Eye (tissue), 1 donor: ENCODE data around the gene CPB1.

Experiments used
- DNase-seq: peaks from one replicate; pipeline ENCODE4 v3.0.0-alpha.2; 2015

Gene CPB1

GRCh38 chr3:148884261-148884660 lies 56.6 kb downstream of the CPB1 start:
- DNase-seq = no peak

GRCh38 chr3:148889828-148890227 lies 62.2 kb downstream of the CPB1 start:
- DNase-seq = no peak

GRCh38 chr3:148896062-148896461 lies 68.5 kb downstream of the CPB1 start:
- no peak for DNase-seq

GRCh38 chr3:148901987-148902791 lies 74.6 kb downstream of the CPB1 start:
- peak; percentile 38 for DNase-seq

- DNase-seq = no peak
Measured at GRCh38 chr3:148903022-148903442, 75.4 kb downstream of the CPB1 start.

- no peak for DNase-seq
Measured at GRCh38 chr3:148903941-148904340, 76.3 kb downstream of the CPB1 start.

- DNase-seq = no peak
Measured at GRCh38 chr3:148906667-148907066, 79.1 kb downstream of the CPB1 start.
